Measurements from ENCODE around the gene SUPV3L1.

The SUPV3L1 gene

GRCh38 chr10:69239136-69239535 lies 59.1 kb downstream of the SUPV3L1 start:
- H3K9me2 ChIP-seq (replicated peaks; ENCODE audit: insufficient read depth, low read length), result no peaks in the 10 kb centered on the region
- H3K4me2 ChIP-seq (ENCODE audit: low read depth, low read length, poor library complexity, severe bottlenecking), result no peak overlapping the region
- H3K27ac ChIP-seq (ENCODE audit: low read depth, low read length), result no peak overlapping the region
- H3K27me3 ChIP-seq (ENCODE audit: low read length), result no peaks in the 10 kb centered on the region
- no peaks in the 10 kb centered on the region for H3F3A ChIP-seq (ENCODE audit: insufficient read depth)
- no peak overlapping the region for H3K9ac ChIP-seq (ENCODE audit: low read length)
- no peaks in the 10 kb centered on the region for H3K9me3 ChIP-seq (ENCODE audit: insufficient read depth, low read length)
- no peak for TF ChIP-seq EZH2phosphoT487 (conservative IDR thresholded peaks at IDR 0.05; ENCODE audit: low read length)
- no peak for TF ChIP-seq CTCF (IDR thresholded peaks at IDR 0.05; ENCODE audit: insufficient read depth, low read length, poor library complexity, severe bottlenecking)
- no peak overlapping the region for H2AFZ ChIP-seq (ENCODE audit: low read depth, low read length, severe bottlenecking)
- no peaks in the 10 kb centered on the region for H4K20me1 ChIP-seq (ENCODE audit: low read depth, low read length)
- H3K4me3 ChIP-seq (ENCODE audit: insufficient read depth, low read length, poor library complexity, severe bottlenecking), result no peak overlapping the region
- no peaks in the 10 kb centered on the region for H3K79me2 ChIP-seq (ENCODE audit: insufficient read depth, low read length)
- no peaks in the 10 kb centered on the region for H3K36me3 ChIP-seq (ENCODE audit: low read length)

- H3K36me3 ChIP-seq (ENCODE audit: low read length), result no peaks in the 10 kb centered on the region
- H3K4me2 ChIP-seq (ENCODE audit: low read depth, low read length, poor library complexity, severe bottlenecking), result no peak overlapping the region
- H3K9ac ChIP-seq (ENCODE audit: low read length), result no peak overlapping the region
- no peaks in the 10 kb centered on the region for H4K20me1 ChIP-seq (ENCODE audit: low read depth, low read length)
- H3K9me2 ChIP-seq (replicated peaks; ENCODE audit: insufficient read depth, low read length), result no peaks in the 10 kb centered on the region
- no peak overlapping the region for H3K4me3 ChIP-seq (ENCODE audit: insufficient read depth, low read length, poor library complexity, severe bottlenecking)
- no peaks in the 10 kb centered on the region for H3K27me3 ChIP-seq (ENCODE audit: low read length)
- no peak for TF ChIP-seq EZH2phosphoT487 (conservative IDR thresholded peaks at IDR 0.05; ENCODE audit: low read length)
- no peak for TF ChIP-seq CTCF (IDR thresholded peaks at IDR 0.05; ENCODE audit: insufficient read depth, low read length, poor library complexity, severe bottlenecking)
- H3K27ac ChIP-seq (ENCODE audit: low read depth, low read length), result no peak overlapping the region
- H3F3A ChIP-seq (ENCODE audit: insufficient read depth), result no peaks in the 10 kb centered on the region
- no peak overlapping the region for H2AFZ ChIP-seq (ENCODE audit: low read depth, low read length, severe bottlenecking)
- no peaks in the 10 kb centered on the region for H3K9me3 ChIP-seq (ENCODE audit: insufficient read depth, low read length)
- H3K79me2 ChIP-seq (ENCODE audit: insufficient read depth, low read length), result no peaks in the 10 kb centered on the region
Observed at GRCh38 chr10:69239816-69240434, 59.9 kb downstream of the SUPV3L1 start.

- Histone ChIP-seq H3K36me3 (ENCODE audit: low read length) (no peaks in the 10 kb centered on the region), H3K9me3 (ENCODE audit: insufficient read depth, low read length) (no peaks in the 10 kb centered on the region), H3K9me2 (replicated peaks; ENCODE audit: insufficient read depth, low read length) (no peaks in the 10 kb centered on the region), H4K20me1 (ENCODE audit: low read depth, low read length) (no peaks in the 10 kb centered on the region), H3K27ac (ENCODE audit: low read depth, low read length) (no peak overlapping the region), H3K27me3 (ENCODE audit: low read length) (no peaks in the 10 kb centered on the region), H3F3A (ENCODE audit: insufficient read depth) (no peaks in the 10 kb centered on the region), H3K4me3 (ENCODE audit: insufficient read depth, low read length, poor library complexity, severe bottlenecking) (no peak overlapping the region), H2AFZ (ENCODE audit: low read depth, low read length, severe bottlenecking) (no peak overlapping the region), H3K79me2 (ENCODE audit: insufficient read depth, low read length) (no peaks in the 10 kb centered on the region), H3K4me2 (ENCODE audit: low read depth, low read length, poor library complexity, severe bottlenecking) (no peak overlapping the region), H3K9ac (ENCODE audit: low read length) (no peak overlapping the region)
- TF ChIP-seq CTCF (IDR thresholded peaks at IDR 0.05; ENCODE audit: insufficient read depth, low read length, poor library complexity, severe bottlenecking), result no peak
- TF ChIP-seq EZH2phosphoT487 (conservative IDR thresholded peaks at IDR 0.05; ENCODE audit: low read length), result no peak
Observed at GRCh38 chr10:69240455-69240854, 60.4 kb downstream of the SUPV3L1 start.
